H1 (cell line): ENCODE results near the gene ZNF750. TPM values are rescaled to one million over a fixed set of nuclear protein-coding genes. Genes with fewer than 3 reads are reported as not detected.

Experiments used
- CTCF ChIA-PET: fragments of 300-600 bp; sonication (Branson Sonifier 250); formaldehyde crosslinking; loops from one replicate; lab custom pipeline; 2021; ENCODE audit not compliant: partially characterized antibody; lab: Charles Lee
- POLR2A ChIA-PET: fragments of 300-600 bp; sonication (Branson Sonifier 250); formaldehyde crosslinking; loops from one replicate; lab custom pipeline; 2021; ENCODE audit warnings: inconsistent platforms; ENCODE audit not compliant: partially characterized antibody; lab: Charles Lee
- DNase-seq, 2 experiments: peaks; one replicate each; pipeline versions ENCODE4 v3.0.0 to v3.0.0-alpha.2; 2010 to 2022; ENCODE audit warnings: low spot score in 2 of 2, low read depth in 1 of 2, mixed read lengths in 1 of 2
- FAIRE-seq: peaks from 2 replicates; lab custom pipeline; 2011; peaks lifted over from hg19 to GRCh38; lab: Jason Lieb, UNC
- H2AFZ ChIP-seq: 2 replicates; pipeline ENCODE4 v1.8.1; 2012; ENCODE audit warnings: low read length, inconsistent platforms
- H2AK5ac ChIP-seq: 2 replicates; pipeline ENCODE4 v1.6.1; 2013; ENCODE audit warnings: low read depth, low read length
- H2BK120ac ChIP-seq: replicated peaks from 2 replicates; pipeline ENCODE3; 2013; ENCODE audit warnings: low read depth, low read length, inconsistent platforms
- H2BK12ac ChIP-seq: 2 replicates; pipeline ENCODE4 v1.6.1; 2013; ENCODE audit warnings: low read depth, low read length
- H2BK15ac ChIP-seq: 2 replicates; pipeline ENCODE4 v1.6.1; 2013; ENCODE audit warnings: low read length
- H2BK20ac ChIP-seq: 2 replicates; pipeline ENCODE4 v1.6.1; 2013; ENCODE audit warnings: low read length
- H2BK5ac ChIP-seq: 2 replicates; pipeline ENCODE4 v1.6.1; 2013; ENCODE audit warnings: low read depth, low read length
- H3K14ac ChIP-seq: 2 replicates; pipeline ENCODE4 v1.6.1; 2013; ENCODE audit warnings: inconsistent platforms; ENCODE audit not compliant: insufficient read length
- H3K18ac ChIP-seq: 2 replicates; pipeline ENCODE4 v1.6.1; 2013; ENCODE audit warnings: low read length; ENCODE audit errors: extremely low read depth
- H3K23ac ChIP-seq: 2 replicates; pipeline ENCODE4 v1.6.1; 2013; ENCODE audit warnings: inconsistent platforms; ENCODE audit not compliant: insufficient read length
- H3K23me2 ChIP-seq: 2 replicates; pipeline ENCODE4 v1.6.1; 2013; ENCODE audit warnings: low read depth, low read length
- H3K27ac ChIP-seq: 2 replicates; pipeline ENCODE4 v1.6.1; 2011; ENCODE audit warnings: low read depth, low read length, inconsistent platforms
- H3K27me3 ChIP-seq, 4 experiments: replicated peaks in 1 of 4; 1 replicate in 1 of 4; 2 replicates in 3 of 4; pipeline versions ENCODE4 v1.6.1 to v1.8.1; 2011 to 2013; ENCODE audit warnings: low read length in 3 of 4, mild to moderate bottlenecking in 3 of 4, inconsistent platforms in 2 of 4, mixed read lengths in 2 of 4, moderate library complexity in 1 of 4; ENCODE audit not compliant: control insufficient read depth in 3 of 4, insufficient read depth in 3 of 4; ENCODE audit errors: extremely low read depth in 1 of 4
- H3K36me3 ChIP-seq, 4 experiments: 2 replicates each; pipeline versions ENCODE4 v1.6.1 to v1.8.1; 2011 to 2013; ENCODE audit warnings: mild to moderate bottlenecking in 4 of 4, low read length in 3 of 4, moderate library complexity in 2 of 4, control low read depth in 1 of 4, inconsistent platforms in 1 of 4; ENCODE audit not compliant: insufficient read depth in 4 of 4, control insufficient read depth in 2 of 4
- H3K4ac ChIP-seq: replicated peaks from 2 replicates; pipeline ENCODE3; 2013; ENCODE audit warnings: low read length, low read depth, mixed read lengths, inconsistent platforms; ENCODE audit not compliant: insufficient read length
- H3K4me1 ChIP-seq, 4 experiments: replicated peaks in 1 of 4; 1 replicate in 1 of 4; 2 replicates in 3 of 4; pipeline versions ENCODE4 v1.6.1 to v1.8.1; 2011 to 2013; ENCODE audit warnings: low read length in 3 of 4, inconsistent platforms in 2 of 4, mixed read lengths in 1 of 4; ENCODE audit not compliant: insufficient read depth in 4 of 4, control insufficient read depth in 3 of 4
- H3K4me2 ChIP-seq, 2 experiments: 2 replicates each; pipeline versions ENCODE4 v1.6.1 to v1.8.1; 2011 to 2013; ENCODE audit warnings: low read depth in 2 of 2, low read length in 2 of 2, control low read depth in 1 of 2, inconsistent platforms in 1 of 2, mild to moderate bottlenecking in 1 of 2; ENCODE audit not compliant: insufficient read depth in 1 of 2
- H3K4me3 ChIP-seq, 4 experiments: fragments of 200-600, 300-600 bp in 1 of 4; sonication (generic), shearing (Covaris generic), sonication (Bioruptor Twin) in 1 of 4; 2 replicates each; pipeline versions ENCODE4 v1.5.1 to v1.8.1; 2011 to 2016; ENCODE audit warnings: low read length in 4 of 4, low read depth in 3 of 4, control low read depth in 2 of 4, inconsistent platforms in 2 of 4, mild to moderate bottlenecking in 2 of 4, mixed read lengths in 1 of 4, moderate library complexity in 1 of 4; ENCODE audit not compliant: insufficient read depth in 2 of 4; ENCODE audit errors: extremely low read depth in 1 of 4
- H3K56ac ChIP-seq: replicated peaks from 2 replicates; pipeline ENCODE3; 2013; ENCODE audit warnings: low read depth, mild to moderate bottlenecking, mixed read lengths, low read length, inconsistent platforms; ENCODE audit not compliant: insufficient read length
- H3K79me1 ChIP-seq: 2 replicates; pipeline ENCODE4 v1.6.1; 2013; ENCODE audit warnings: low read depth, low read length, control low read depth
- H3K79me2 ChIP-seq, 2 experiments: 2 replicates each; pipeline versions ENCODE4 v1.6.1 to v1.8.1; 2012 to 2013; ENCODE audit warnings: low read length in 2 of 2, mild to moderate bottlenecking in 2 of 2, inconsistent platforms in 1 of 2; ENCODE audit not compliant: insufficient read depth in 2 of 2, control insufficient read depth in 1 of 2
- H3K9ac ChIP-seq, 4 experiments: replicated peaks in 1 of 4; 1 replicate in 1 of 4; 2 replicates in 3 of 4; pipeline versions ENCODE4 v1.6.1 to v1.8.1; 2011 to 2013; ENCODE audit warnings: low read depth in 3 of 4, low read length in 3 of 4, control low read depth in 2 of 4, mild to moderate bottlenecking in 2 of 4, moderate library complexity in 2 of 4, inconsistent platforms in 1 of 4; ENCODE audit errors: extremely low read depth in 1 of 4
- H3K9me3 ChIP-seq, 2 experiments: 2 replicates each; pipeline versions ENCODE4 v1.6.1 to v1.8.1; 2012 to 2013; ENCODE audit warnings: mild to moderate bottlenecking in 2 of 2, moderate library complexity in 2 of 2, control low read depth in 1 of 2, inconsistent platforms in 1 of 2, low read depth in 1 of 2, low read length in 1 of 2, mixed read lengths in 1 of 2; ENCODE audit not compliant: insufficient read depth in 2 of 2
- H4K20me1 ChIP-seq, 2 experiments: replicated peaks in 1 of 2; 2 replicates each; pipeline versions ENCODE3 to v1.8.1; 2011 to 2013; ENCODE audit warnings: inconsistent platforms in 2 of 2, low read length in 2 of 2, mild to moderate bottlenecking in 1 of 2; ENCODE audit not compliant: insufficient read depth in 2 of 2, control insufficient read depth in 1 of 2
- H4K5ac ChIP-seq: 2 replicates; pipeline ENCODE4 v1.6.1; 2013; ENCODE audit warnings: low read length, low read depth, mixed read lengths, inconsistent platforms; ENCODE audit not compliant: insufficient read length
- H4K8ac ChIP-seq: 2 replicates; pipeline ENCODE4 v1.8.0; 2013; ENCODE audit warnings: mild to moderate bottlenecking, moderate library complexity, low read length, inconsistent platforms; ENCODE audit not compliant: insufficient read depth; ENCODE audit errors: extremely low read depth
- H4K91ac ChIP-seq: replicated peaks from 2 replicates; pipeline ENCODE3; 2013; ENCODE audit warnings: low read length, mixed read lengths, inconsistent platforms; ENCODE audit not compliant: insufficient read length
- CTCF ChIP-seq, 3 experiments: IDR thresholded peaks; 1 replicate in 2 of 3; 2 replicates in 1 of 3; pipeline versions ENCODE4 v1.5.1 to v1.6.1; 2011; ENCODE audit warnings: low read length in 3 of 3, mild to moderate bottlenecking in 3 of 3, inconsistent platforms in 2 of 3, low read depth in 1 of 3, moderate library complexity in 1 of 3; ENCODE audit not compliant: insufficient read depth in 1 of 3; ENCODE audit errors: control extremely low read depth in 1 of 3
- KDM1A ChIP-seq: fragments of 200-600, 300-600 bp; sonication (generic); IDR thresholded peaks from 2 replicates; pipeline ENCODE4 v1.7.1; 2016; ENCODE audit warnings: mild to moderate bottlenecking, low read length, borderline replicate concordance
- POU5F1 ChIP-seq: IDR thresholded peaks from 2 replicates; pipeline ENCODE4 v1.6.1; 2011; ENCODE audit warnings: low read depth, mild to moderate bottlenecking, low read length, moderate library complexity
- RFX5 ChIP-seq: IDR thresholded peaks from 2 replicates; pipeline ENCODE4 v1.6.1; 2011; ENCODE audit warnings: low read depth, low read length, improper control_type of control experiment, borderline replicate concordance
- SIX5 ChIP-seq: IDR thresholded peaks from 2 replicates; pipeline ENCODE4 v1.6.1; 2011; ENCODE audit warnings: mild to moderate bottlenecking, low read depth, low read length
- SP4 ChIP-seq: IDR thresholded peaks from 2 replicates; pipeline ENCODE4 v1.6.1; 2012; ENCODE audit warnings: low read length, inconsistent platforms
- SRF ChIP-seq: IDR thresholded peaks from 2 replicates; pipeline ENCODE4 v1.6.1; 2011; ENCODE audit warnings: mild to moderate bottlenecking, low read depth, low read length, moderate library complexity
- TAF7 ChIP-seq: optimal IDR thresholded peaks from 2 replicates; pipeline ENCODE3; 2011; ENCODE audit warnings: low read depth, mild to moderate bottlenecking, inconsistent platforms, low read length, moderate library complexity, borderline replicate concordance
- TCF12 ChIP-seq: IDR thresholded peaks from 2 replicates; pipeline ENCODE4 v1.6.1; 2011; ENCODE audit warnings: low read depth, mild to moderate bottlenecking, low read length
- WGBS, 2 experiments: shearing (Covaris generic) in 1 of 2; methylation state at CpG; one replicate each; pipeline versions ENCODE4 v1.1.6 to v1.1.7; 2013 to 2015; ENCODE audit warnings: low lambda C conversion rate in 2 of 2, mixed read lengths in 2 of 2, inconsistent platforms in 1 of 2, low coverage in 1 of 2, missing lambda C conversion rate in 1 of 2; ENCODE audit not compliant: insufficient replicate concordance in 2 of 2, insufficient coverage in 1 of 2, insufficient read length in 1 of 2; ENCODE audit errors: extremely low coverage in 1 of 2, missing lambda C conversion rate in 1 of 2; 5-methylcytosine and 5-hydroxymethylcytosine counted together
- polyA plus RNA-seq, 7 experiments: library from polyadenylated mRNA; depleted of rRNA in 3 of 7; stranded (reverse) in 5 of 7; unstranded in 2 of 7; fragments of >200 nt in 5 of 7; fragments of 200-250 nt in 2 of 7; gene quantifications; 1 replicate in 5 of 7; 2 replicates in 1 of 7; 4 replicates in 1 of 7; pipeline versions ENCODE4 v1.2.1 to v1.2.3, GENCODE V29; 2011 to 2013; ENCODE audit warnings: missing spikeins in 2 of 7, mixed read lengths in 2 of 7
- total RNA-seq: library from RNA; stranded (reverse); fragmentation: NEBNext Ultra II Directional; extraction: Animal tissue kit (Norgen Biotek cat#: 25700); gene quantifications from 2 replicates; pipeline ENCODE4 v1.2.1, GENCODE V29; 2021
- TF ChIP-seq, protein P1 (sequence below): IDR thresholded peaks from 2 replicates; pipeline ENCODE4 v1.6.1; 2011; ENCODE audit warnings: low read depth, mild to moderate bottlenecking, low read length; ENCODE audit not compliant: insufficient read depth
- TF ChIP-seq, protein P2 (sequence below): IDR thresholded peaks from 2 replicates; pipeline ENCODE4 v1.6.1; 2012; ENCODE audit warnings: inconsistent platforms

ZNF750 gene
- total and polyA plus RNA-seq, 2 of the 8 experiments (the other 6 are each of a cell fraction or from before 2014, with no cell fraction given) = not detected

DNA sequence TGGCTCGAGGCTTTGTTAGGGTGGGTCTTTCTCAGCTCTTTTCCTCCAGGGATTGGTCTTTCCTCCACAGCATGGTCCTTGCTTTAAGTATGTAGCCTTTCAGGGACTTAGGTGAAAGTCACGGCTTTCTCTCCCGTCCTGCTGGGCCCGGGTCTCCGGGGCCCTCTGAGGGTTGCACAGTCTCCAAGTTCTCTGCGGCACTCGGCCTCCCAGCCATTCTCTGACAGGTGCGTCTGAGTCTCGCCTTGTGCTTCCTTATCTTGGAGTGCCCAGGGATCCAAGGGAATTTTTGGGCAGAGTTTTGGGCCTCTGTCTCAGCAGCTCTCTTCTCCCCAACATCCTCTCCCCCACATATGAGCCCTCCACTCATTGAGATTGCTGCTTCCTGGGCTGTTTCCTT is 36.6 kb downstream of the ZNF750 start:
- Histone ChIP-seq H3K79me2 (peaks cover 0 to 30% of the 10 kb centered on the region in 2 experiments; a peak in 2 of 4 replicates), H3K23ac (no peak overlapping the region), H3K79me1 (peaks cover 10% of the 10 kb centered on the region), H4K20me1 (peaks cover 3 to 5% of the 10 kb centered on the region in 2 experiments), H3K27ac (no peak overlapping the region), H2AFZ (no peak overlapping the region), H2AK5ac (no peak overlapping the region), H2BK12ac (no peak overlapping the region), H3K23me2 (no peaks in the 10 kb centered on the region; the same call in 1 of the 2 replicates), H4K5ac (no peak overlapping the region), H3K9me3 (peaks cover 16 to 19% of the 10 kb centered on the region in 2 experiments), H3K4ac (no peak overlapping the region), H3K18ac (no peak overlapping the region), H3K9ac (no peak overlapping the region), H3K27me3 (no peaks in the 10 kb centered on the region), H4K8ac (0 out of 2 replicates have a peak overlapping the region, but pooled peaks have one; percentile 46), H4K91ac (no peak overlapping the region), H2BK5ac (no peak overlapping the region), H3K14ac (no peak overlapping the region), H3K36me3 (peaks cover 4 to 45% (median 25%) of the 10 kb centered on the region in 4 experiments; a peak in 6 of 8 replicates), H3K56ac (no peak overlapping the region), H2BK20ac (no peak overlapping the region), H3K4me2 (no peak overlapping the region), H3K4me1 (no peaks in the 10 kb centered on the region; a peak in 1 of 7 replicates), H2BK15ac (no peak overlapping the region), H3K4me3 (no peak overlapping the region), H2BK120ac (no peak overlapping the region)
- no peak for DNase-seq
- FAIRE-seq = no peak
- ChIA-PET POLR2A (interaction anchor here (1.1 kb wide), 1 partner anchor 33 kb away, joined by 3 read pairs; no protein-coding TSS in a partner anchor), CTCF (interaction anchor here (0.5 to 4.1 kb wide), 4 partner anchors 20 to 123 kb away, joined by 4 to 17 read pairs (median 6); no protein-coding TSS in a partner anchor)
- 81% methylated on average over 9 of the region's 9 CpGs; no CpG with 5 or more reads in 1 of the 2 experiments for WGBS, 2 experiments
- no peak for TF ChIP-seq SIX5
- TF ChIP-seq, protein P1, sequence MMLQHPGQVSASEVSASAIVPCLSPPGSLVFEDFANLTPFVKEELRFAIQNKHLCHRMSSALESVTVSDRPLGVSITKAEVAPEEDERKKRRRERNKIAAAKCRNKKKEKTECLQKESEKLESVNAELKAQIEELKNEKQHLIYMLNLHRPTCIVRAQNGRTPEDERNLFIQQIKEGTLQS = no peak
- no peak for TF ChIP-seq POU5F1
- TF ChIP-seq SP4 = no peak
- no peak for TF ChIP-seq SRF
- no peak for TF ChIP-seq RFX5
- no peak for TF ChIP-seq TCF12
- TF ChIP-seq CTCF (IDR thresholded peaks at IDR 0.05; ENCODE audit: control extremely low read depth in 1 of 3, insufficient read depth in 1 of 3, low read depth in 1 of 3, low read length in 3 of 3) = no peak
- no peak for TF ChIP-seq KDM1A
- TF ChIP-seq, protein P2, sequence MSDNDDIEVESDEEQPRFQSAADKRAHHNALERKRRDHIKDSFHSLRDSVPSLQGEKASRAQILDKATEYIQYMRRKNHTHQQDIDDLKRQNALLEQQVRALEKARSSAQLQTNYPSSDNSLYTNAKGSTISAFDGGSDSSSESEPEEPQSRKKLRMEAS = no peak
- TF ChIP-seq TAF7 = no peak
